WI38 (cell line): ENCODE results near the gene GBX1.

Experiments used
- H3K4me3 ChIP-seq: 2 replicates; pipeline ENCODE4 v1.5.1; 2011; ENCODE audit warnings: low read depth, mild to moderate bottlenecking, control low read depth, low read length
- CTCF ChIP-seq: IDR thresholded peaks from 2 replicates; pipeline ENCODE4 v1.5.1; 2012; ENCODE audit warnings: low read depth, mild to moderate bottlenecking, control low read depth, low read length

GBX1 gene

DNA sequence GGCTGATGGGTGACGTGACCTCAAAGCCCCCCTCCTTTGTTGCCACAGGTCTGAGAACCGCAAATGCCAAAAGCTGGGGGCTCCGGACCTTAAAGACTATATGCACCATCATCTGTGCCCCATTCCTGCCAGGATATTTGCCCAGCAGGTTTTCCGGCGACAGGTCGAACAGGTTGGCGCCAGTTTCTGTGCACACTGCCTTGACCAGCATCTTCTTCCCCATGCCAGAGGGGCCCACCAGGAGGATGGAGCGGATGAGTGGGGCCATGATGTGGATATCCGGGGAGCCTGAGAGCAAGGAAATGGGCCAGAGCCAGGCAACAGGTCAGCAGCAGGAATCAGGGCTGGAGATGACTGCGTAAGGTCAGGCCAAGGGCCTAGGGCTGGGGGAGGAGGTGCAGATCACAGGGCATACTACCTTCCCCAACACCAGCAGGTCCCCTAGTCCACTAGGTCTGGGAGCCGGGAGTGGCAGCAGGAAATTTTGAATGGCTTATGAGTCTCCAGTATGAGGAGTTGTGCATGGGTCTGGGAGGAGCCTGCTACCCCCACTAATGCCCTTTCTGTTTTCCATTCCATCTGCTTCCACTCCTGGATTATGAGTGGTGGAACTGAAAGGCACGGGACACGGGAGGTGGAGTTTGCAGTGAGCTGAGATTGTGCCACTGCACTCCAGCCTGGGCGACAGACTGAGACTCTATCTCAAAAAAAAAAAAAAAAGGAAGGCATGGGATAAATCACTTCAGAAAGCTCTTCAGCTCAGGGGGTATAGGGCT is 25.9 kb upstream of the GBX1 start:
- no peak for TF ChIP-seq CTCF
- H3K4me3 ChIP-seq, result no peak overlapping the region

DNA sequence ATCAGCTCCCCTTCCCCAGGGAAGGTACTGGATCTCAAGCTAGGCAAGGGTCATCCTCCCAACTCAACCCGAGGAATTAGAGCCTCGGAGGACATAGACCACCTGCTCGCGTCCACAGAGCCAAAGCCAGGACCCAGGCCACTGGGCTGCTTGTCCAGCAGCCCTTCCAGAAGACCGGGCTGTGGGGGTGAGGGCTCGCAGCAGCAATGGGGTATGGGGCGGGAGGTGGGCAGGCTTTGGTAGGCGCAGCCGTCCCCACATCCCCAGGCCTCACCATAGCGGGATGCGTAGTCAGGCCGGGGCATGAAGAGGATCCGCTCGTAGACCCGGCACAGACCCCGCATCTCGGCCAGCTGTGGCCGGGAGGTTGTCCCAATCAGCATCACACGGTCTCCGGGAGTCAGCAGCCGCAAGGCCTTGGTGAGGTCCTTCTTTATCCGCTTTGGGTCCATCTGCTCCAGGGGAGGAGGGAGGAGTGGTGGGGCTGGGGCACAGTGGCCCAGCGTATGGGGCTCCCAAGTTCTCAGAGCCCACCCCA is 24.6 kb upstream of the GBX1 start:
- no peak for TF ChIP-seq CTCF
- no peak overlapping the region for H3K4me3 ChIP-seq

DNA sequence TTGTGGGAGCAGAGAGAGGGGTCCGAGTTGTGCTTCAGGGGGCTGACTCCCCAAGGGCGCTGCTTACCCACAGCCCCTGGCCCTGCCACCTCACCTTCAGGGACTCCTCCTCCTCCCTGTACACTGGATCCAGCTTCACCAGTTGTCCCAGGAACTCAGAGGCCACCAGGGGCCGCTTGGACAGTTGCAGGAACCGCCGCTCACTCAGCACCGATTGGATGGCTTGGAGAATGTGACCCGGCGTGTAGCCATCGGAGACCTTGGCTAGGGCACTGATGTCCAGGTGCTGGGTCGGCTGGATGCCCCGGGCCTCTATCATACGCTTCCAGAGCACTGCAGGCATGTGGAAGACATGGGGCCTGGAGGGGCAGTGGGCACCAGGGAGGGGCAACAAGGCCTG is 24.1 kb upstream of the GBX1 start:
- no peak for TF ChIP-seq CTCF
- no peak overlapping the region for H3K4me3 ChIP-seq

- no peak for TF ChIP-seq CTCF
- H3K4me3 ChIP-seq, result no peak overlapping the region
Observed at GRCh38 chr7:151189038-151189437, 21.5 kb upstream of the GBX1 start.

DNA sequence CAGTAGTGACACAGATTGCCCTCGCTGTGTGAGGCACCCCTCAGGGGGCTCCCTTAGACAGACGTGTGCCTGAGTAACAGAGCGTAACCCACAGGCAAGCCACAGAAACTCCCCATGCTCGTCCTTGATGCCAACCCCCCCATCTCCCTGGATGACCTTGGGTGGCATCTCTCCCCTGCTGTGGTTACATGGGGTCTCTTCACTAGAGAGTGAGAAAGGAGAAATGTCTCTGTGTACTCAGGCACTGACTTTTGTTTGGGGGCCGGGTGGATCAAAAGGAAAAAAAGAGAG is 20.7 kb upstream of the GBX1 start:
- TF ChIP-seq CTCF, result no peak
- H3K4me3 ChIP-seq, result no peak overlapping the region

DNA sequence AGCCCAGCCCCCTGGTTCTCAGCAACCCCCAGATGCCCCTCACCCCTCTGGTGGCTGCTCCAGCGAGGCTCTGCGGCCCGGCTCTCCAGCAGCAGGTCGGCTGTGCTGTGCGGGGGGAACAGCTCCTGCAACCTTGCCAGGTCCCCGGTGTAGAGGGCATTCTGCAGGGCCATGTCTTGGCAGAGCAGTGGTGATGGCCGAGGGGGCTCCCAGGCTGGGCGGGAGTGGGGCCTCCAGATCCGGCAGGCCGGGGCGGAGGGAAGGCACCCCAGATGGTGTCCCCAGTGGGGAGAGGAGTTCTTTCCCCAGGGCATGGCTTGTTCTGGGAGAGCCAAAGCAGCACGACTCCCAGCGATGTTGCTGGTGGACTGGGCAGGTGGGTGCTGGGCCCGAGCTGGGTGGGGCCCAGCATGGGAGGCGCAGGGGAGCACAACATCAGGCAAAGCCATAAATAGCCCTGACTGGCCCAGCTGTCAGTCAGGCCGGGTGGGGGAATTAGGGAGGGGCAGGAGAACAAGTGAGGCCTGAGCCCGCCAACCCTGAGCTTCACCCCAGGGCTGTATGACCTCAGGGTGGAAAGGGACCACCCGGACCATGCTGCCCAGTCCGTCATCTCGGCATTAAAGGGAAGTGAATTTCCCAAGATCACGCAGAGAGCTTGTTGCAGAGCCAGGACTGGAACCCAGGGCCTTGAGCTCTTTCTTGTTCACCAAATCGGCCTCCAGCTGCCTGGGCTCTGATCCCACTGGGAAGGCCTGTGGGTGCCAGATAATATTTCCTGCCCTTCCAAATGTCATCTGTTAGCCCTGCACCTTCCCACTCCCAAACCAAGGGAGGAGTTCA is 20.1 kb upstream of the GBX1 start:
- no peak for TF ChIP-seq CTCF

More for the DNA sequence above, 20.1 kb upstream of the GBX1 start:
- H3K4me3 ChIP-seq, result no peak overlapping the region
